K562 (cell line): ENCODE results near the gene MECP2. TPM values are rescaled to one million over a fixed set of nuclear protein-coding genes. Genes with fewer than 3 reads are reported as not detected.
A peak's percentile ranks its signal among the peaks of the same experiment; 100 is the strongest.

Experiments
- EGR1 ChIP-seq: fragments of 450-650 bp; conservative IDR thresholded peaks from 2 replicates; pipeline ENCODE4 v1.6.1; 2017; ENCODE audit warnings: mild to moderate bottlenecking
- GMEB1 ChIP-seq: fragments of 250-450 bp; sonication (Bioruptor Pico); IDR thresholded peaks from 2 replicates; pipeline ENCODE4 v1.4.0; 2020; ENCODE audit warnings: mild to moderate bottlenecking
- NONO ChIP-seq, 2 experiments: fragments of 200-400 bp in 1 of 2; fragments of 450-650 bp in 1 of 2; formaldehyde crosslinking in 1 of 2; IDR thresholded peaks; 2 replicates each; pipeline ENCODE4 v1.6.1; 2017; ENCODE audit warnings: low read depth in 2 of 2, mild to moderate bottlenecking in 2 of 2, moderate library complexity in 2 of 2, low read length in 1 of 2
- NRF1 ChIP-seq, 2 experiments: fragments of 450-650 bp; IDR thresholded peaks in 1 of 2; conservative IDR thresholded peaks in 1 of 2; 2 replicates each; pipeline ENCODE4 v1.6.1; 2014; ENCODE audit warnings: mild to moderate bottlenecking in 2 of 2
- PHF20 ChIP-seq: fragments of 450-650 bp; IDR thresholded peaks from 2 replicates; pipeline ENCODE4 v1.6.1; 2018; ENCODE audit not compliant: partially characterized antibody
- RBFOX2 ChIP-seq: fragments of 200-400 bp; formaldehyde crosslinking; IDR thresholded peaks from 2 replicates; pipeline ENCODE4 v1.6.1; 2017; ENCODE audit warnings: low read depth, mild to moderate bottlenecking, low read length, moderate library complexity
- SIN3A ChIP-seq, 2 experiments: fragments of 150-350 bp in 1 of 2; IDR thresholded peaks; 2 replicates each; pipeline ENCODE4 v1.6.1; 2011 to 2016; ENCODE audit warnings: borderline replicate concordance in 2 of 2, low read depth in 2 of 2, low read length in 2 of 2, mild to moderate bottlenecking in 2 of 2, moderate library complexity in 2 of 2; ENCODE audit not compliant: control insufficient read depth in 1 of 2
- ZBTB11 ChIP-seq, 3 experiments: fragments of 200-800 bp in 1 of 3; fragments of 250-450 bp in 1 of 3; fragments of 450-650 bp in 1 of 3; sonication (Bioruptor Pico) in 1 of 3; sonication (Bioruptor generic) in 1 of 3; formaldehyde crosslinking in 1 of 3; IDR thresholded peaks; 2 replicates each; pipeline versions ENCODE4 v1.6.1 to v1.8.0; 2016 to 2022; ENCODE audit warnings: mild to moderate bottlenecking in 2 of 3, missing genetic modification characterization in 2 of 3, missing compliant biosample characterization in 1 of 3, moderate library complexity in 1 of 3
- ZNF584 ChIP-seq: fragments of 200-800 bp; sonication (Bioruptor generic); IDR thresholded peaks from 2 replicates; pipeline ENCODE4 v1.6.1; 2016; ENCODE audit warnings: low read depth, mild to moderate bottlenecking, missing genetic modification characterization, missing compliant biosample characterization
- ZNF592 ChIP-seq: fragments of 450-650 bp; IDR thresholded peaks from 2 replicates; pipeline ENCODE4 v1.6.1; 2017; ENCODE audit warnings: antibody characterized with exemption, mild to moderate bottlenecking
- polyA plus RNA-seq, 8 experiments: library from polyadenylated mRNA; depleted of rRNA in 4 of 8; stranded (reverse) in 5 of 8; unstranded in 3 of 8; fragments of >200 nt; fragmentation: Nextera tagmentation in 2 of 8; fragmentation: Illumina TruSeq in 1 of 8; extraction: Ambion mirVana in 2 of 8; extraction: Trizol in 1 of 8; gene quantifications; 2 replicates each; pipeline versions ENCODE4 v1.2.1 to v1.2.3, GENCODE V29; 2011 to 2014; ENCODE audit warnings: inconsistent platforms in 1 of 8, missing spikeins in 1 of 8
- total RNA-seq, 7 experiments: library from RNA; depleted of rRNA in 6 of 7; stranded (reverse); fragments of >200 nt in 6 of 7; fragmentation: Illumina TruSeq in 2 of 7; extraction: Trizol in 2 of 7; gene quantifications; 2 replicates each; pipeline versions ENCODE4 v1.2.1 to v1.2.3, GENCODE V29; 2011 to 2021; ENCODE audit warnings: low replicate concordance in 1 of 7

Gene MECP2
- total and polyA plus RNA-seq, 9 of the 15 experiments (the other 6 are each of a cell fraction or from before 2014, with no cell fraction given) = 2.1 to 50.9 (median 30.5) TPM

- TF ChIP-seq ZNF592 (0 out of 2 replicates have a peak, but pooled peaks have one; percentile 20), NONO (IDR thresholded peaks at IDR 0.05; ENCODE audit: low read depth in 2 of 2, low read length in 1 of 2) (peak in 1 of 2 experiments; percentile 32; a peak in 1 of 4 replicates), NRF1 (conservative IDR thresholded peaks at IDR 0.05 in 1 of 2, IDR thresholded peaks at IDR 0.05 in 1 of 2) (peak; percentile 82 to 84), RBFOX2 (peak; percentile 67), EGR1 (peak; percentile 57), ZNF584 (CRISPR knock-in tag) (no peak), PHF20 (peak; percentile 29), SIN3A (IDR thresholded peaks at IDR 0.05; ENCODE audit: borderline replicate concordance in 2 of 2, control insufficient read depth in 1 of 2, low read depth in 2 of 2, low read length in 2 of 2) (0 out of 4 replicates have a peak, but pooled peaks of 1 of the 2 experiments have one; percentile 39), GMEB1 (CRISPR knock-in tag) (peak; percentile 86), ZBTB11 (CRISPR knock-in tag; IDR thresholded peaks at IDR 0.05) (peak in 1 of 3 experiments; percentile 80; a peak in 2 of 6 replicates)
Observed at GRCh38 chrX:154097589-154098541, at the start of gene MECP2 (continued).
